Activated T-helper 1 cell treated with anti-CD3 and anti-CD28 coated beads, Interleukin-12 subunit alpha, Interleukin-12 subunit beta, Interleukin-2, Interleukin-4 antibody, amounts not matched to agents 30 ng/mL and 10 ng/mL and 1 ng/mL, durations not matched to agents 14 hours and 24 hours and 36 hours (primary cell): ENCODE data around the gene MSTN. TPM values are rescaled to one million over a fixed set of nuclear protein-coding genes. Genes with fewer than 3 reads are reported as not detected.
"Not testable (repeated sequence)": the region's sequence is repeated elsewhere in the genome, so short reads cannot be mapped to it uniquely, and the experiment has no call there.

Experiments
- DNase-seq: peaks from one replicate; pipeline ENCODE4 v3.0.0; 2021; ENCODE audit warnings: low spot score
- H3K27ac Mint-ChIP-seq: one replicate; pipeline ENCODE4 v1.8.0; 2021; ENCODE audit warnings: mild to moderate bottlenecking, mixed read lengths
- H3K27me3 Mint-ChIP-seq: one replicate; pipeline ENCODE4 v1.8.0; 2022; ENCODE audit warnings: mild to moderate bottlenecking, moderate library complexity, mixed read lengths; ENCODE audit not compliant: insufficient read depth
- H3K36me3 Mint-ChIP-seq: one replicate; pipeline ENCODE4 v1.8.0; 2021; ENCODE audit warnings: low read depth, mixed read lengths
- H3K4me1 Mint-ChIP-seq: one replicate; pipeline ENCODE4 v1.8.0; 2021; ENCODE audit warnings: low read depth, mixed read lengths
- H3K4me3 Mint-ChIP-seq: one replicate; pipeline ENCODE4 v1.8.0; 2021; ENCODE audit warnings: mild to moderate bottlenecking, moderate library complexity, mixed read lengths
- H3K9me3 Mint-ChIP-seq: one replicate; pipeline ENCODE4 v1.8.0; 2021; ENCODE audit warnings: mixed read lengths
- intact Hi-C: fragments of 100-400 bp; cut with micrococcal nuclease; formaldehyde crosslinking; loops from one replicate; pipeline ENCODE4 v1.15.1; 2024
- total RNA-seq: library from RNA; stranded (reverse); gene quantifications from 2 replicates; pipeline ENCODE4 v1.2.3, GENCODE V29; 2022

The MSTN gene
- total RNA-seq, 1 donor from 2014 or later, result not detected

DNA sequence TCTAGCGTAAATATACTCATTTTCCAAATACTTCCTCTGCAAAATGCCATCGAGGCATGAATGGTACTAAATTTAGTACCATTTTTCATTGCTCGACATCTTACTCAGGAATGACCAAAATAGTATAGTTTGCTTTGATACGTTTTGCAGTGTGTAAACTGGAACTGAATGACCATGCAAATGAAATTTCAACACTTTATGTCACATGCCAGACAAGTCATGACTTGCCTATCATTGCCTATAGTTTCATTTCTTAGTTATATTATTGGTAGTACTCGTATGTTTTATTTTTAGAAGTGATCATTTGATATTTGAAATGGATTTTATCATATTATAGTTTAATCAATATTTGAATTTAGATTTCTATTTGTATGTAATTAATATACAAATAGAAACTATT is 9.1 kb downstream of the MSTN start:
- Mint-ChIP-seq H3K36me3 (no peaks in the 10 kb centered on the region), H3K4me3 (no peak overlapping the region), H3K27ac (no peak overlapping the region), H3K27me3 (peaks cover 2% of the 10 kb centered on the region), H3K9me3 (no peaks in the 10 kb centered on the region), H3K4me1 (no peaks in the 10 kb centered on the region)
- DNase-seq, result no peak
- intact Hi-C loops, result no loop called here

DNA sequence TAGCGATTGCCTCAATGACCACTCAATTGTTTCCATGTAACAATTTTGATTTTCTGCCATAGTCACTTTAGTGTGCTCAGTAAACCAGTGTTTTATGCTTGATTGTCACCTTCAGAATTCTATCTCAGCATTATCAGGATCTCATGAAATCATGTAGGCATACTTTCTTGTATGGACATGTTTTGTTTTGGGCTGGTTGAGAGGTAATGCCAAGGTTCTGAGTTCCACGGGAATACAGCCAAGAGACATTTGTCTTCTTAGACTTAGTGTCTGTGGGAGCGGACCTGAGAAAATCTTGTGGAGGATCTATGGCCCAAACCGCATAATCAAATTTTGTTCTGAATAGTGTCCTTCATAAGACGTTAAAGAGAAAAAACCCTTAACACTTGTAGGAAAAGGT is 10.2 kb downstream of the MSTN start:
- intact Hi-C loops, result no loop called here
- no peak for DNase-seq
- Mint-ChIP-seq H3K27ac (no peak overlapping the region), H3K9me3 (no peaks in the 10 kb centered on the region), H3K4me3 (no peak overlapping the region), H3K4me1 (no peaks in the 10 kb centered on the region), H3K27me3 (peaks cover 2% of the 10 kb centered on the region), H3K36me3 (no peaks in the 10 kb centered on the region)

DNA sequence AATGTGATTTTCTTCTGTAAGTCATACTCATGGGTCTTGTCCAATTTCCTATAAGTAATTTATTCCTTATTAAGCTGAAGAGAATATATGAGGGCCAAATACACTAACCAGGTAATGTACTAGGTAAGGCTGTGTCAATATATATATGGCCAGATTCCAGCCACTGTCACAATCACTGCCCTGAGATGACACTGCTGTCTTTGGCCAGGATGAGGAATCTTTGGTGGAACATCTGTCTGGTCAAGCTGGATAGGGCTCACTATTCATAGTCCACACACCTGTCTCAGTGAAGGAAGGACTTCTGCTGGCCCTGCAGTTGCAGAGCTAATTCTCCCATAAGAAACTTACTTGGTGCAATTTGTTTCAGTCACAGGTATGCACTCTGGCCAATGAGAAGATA is 11.3 kb downstream of the MSTN start:
- H3K4me3 Mint-ChIP-seq, result no peak overlapping the region
- H3K9me3 Mint-ChIP-seq, result no peaks in the 10 kb centered on the region
- no peak overlapping the region for H3K27ac Mint-ChIP-seq
- DNase-seq, result no peak
- H3K4me1 Mint-ChIP-seq, result no peaks in the 10 kb centered on the region
- intact Hi-C loops, result no loop called here
- no peaks in the 10 kb centered on the region for H3K36me3 Mint-ChIP-seq
- peaks cover 2% of the 10 kb centered on the region for H3K27me3 Mint-ChIP-seq

DNA sequence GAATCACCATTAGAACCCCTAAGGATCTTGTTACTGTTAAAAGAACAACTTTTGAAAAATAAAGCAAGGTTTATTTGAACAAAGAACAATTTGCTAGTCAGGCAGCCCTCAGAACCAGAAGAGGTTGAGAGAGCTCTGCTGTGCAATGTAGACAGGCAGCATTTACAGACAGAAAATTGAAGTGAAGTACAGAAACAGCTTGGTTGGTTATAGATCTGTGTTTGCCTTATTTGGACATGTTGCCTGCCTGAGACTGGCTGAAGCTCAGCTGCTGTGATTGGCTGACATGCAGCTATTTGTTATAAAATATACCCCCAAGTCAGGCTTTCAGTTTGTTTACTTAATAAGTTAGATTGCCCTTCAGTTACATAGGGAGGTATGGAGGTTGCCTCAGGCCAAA is 12.5 kb downstream of the MSTN start:
- Mint-ChIP-seq H3K4me1 (no peaks in the 10 kb centered on the region), H3K4me3 (no peak overlapping the region), H3K27ac (no peak overlapping the region), H3K27me3 (peaks cover 2% of the 10 kb centered on the region), H3K36me3 (no peaks in the 10 kb centered on the region), H3K9me3 (no peaks in the 10 kb centered on the region)
- intact Hi-C loops, result no loop called here
- DNase-seq, result no peak

DNA sequence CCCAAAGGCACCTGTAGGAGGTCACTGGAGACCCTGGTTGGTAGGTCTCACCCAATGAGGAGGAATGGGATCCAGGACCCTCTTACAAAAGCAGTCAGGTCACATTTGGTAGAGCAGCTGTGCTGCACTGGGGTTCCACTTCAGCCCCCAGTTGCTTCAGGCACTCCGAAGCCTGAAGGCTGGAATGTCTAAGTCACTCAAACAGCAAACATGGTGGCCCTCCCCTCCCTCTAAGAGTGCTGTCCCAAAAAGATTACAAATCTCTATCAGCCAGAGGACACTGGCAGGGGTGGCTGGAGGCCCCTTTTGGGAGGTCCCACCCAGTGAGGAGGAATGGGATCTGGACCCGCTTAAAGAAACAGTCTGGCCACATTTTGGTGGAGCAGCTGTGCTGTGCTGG is 17.7 kb downstream of the MSTN start:
- H3K4me3 Mint-ChIP-seq, result no peak overlapping the region
- H3K36me3 Mint-ChIP-seq, result no peaks in the 10 kb centered on the region
- peaks cover 12% of the 10 kb centered on the region for H3K27me3 Mint-ChIP-seq
- H3K27ac Mint-ChIP-seq, result no peak overlapping the region
- no peaks in the 10 kb centered on the region for H3K9me3 Mint-ChIP-seq
- DNase-seq, result no peak
- no peaks in the 10 kb centered on the region for H3K4me1 Mint-ChIP-seq
- intact Hi-C loops, result no loop called here

DNA sequence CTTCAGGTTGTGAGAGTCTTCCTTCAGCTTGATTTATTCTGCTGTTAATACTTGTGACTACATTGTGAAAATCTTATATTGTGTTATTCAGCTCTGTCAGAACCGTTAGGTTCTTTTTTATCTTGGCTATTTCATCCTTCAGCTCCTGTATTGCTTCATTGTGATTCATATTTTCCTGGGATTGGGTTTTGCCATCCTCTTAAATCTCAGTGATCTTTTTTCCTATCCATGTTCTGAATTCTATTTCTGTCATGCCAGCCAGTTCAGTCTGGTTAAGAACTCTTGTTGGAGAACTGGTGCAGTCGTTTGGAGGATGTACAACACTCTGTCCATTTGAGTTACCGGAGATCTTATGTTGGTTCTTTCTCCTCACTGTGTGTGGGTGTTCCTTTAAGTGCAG is 19.1 kb downstream of the MSTN start:
- H3K9me3 Mint-ChIP-seq, result no peaks in the 10 kb centered on the region
- H3K27ac Mint-ChIP-seq, result no peak overlapping the region
- no peak overlapping the region for H3K4me3 Mint-ChIP-seq
- no peaks in the 10 kb centered on the region for H3K4me1 Mint-ChIP-seq
- intact Hi-C loops, result no loop called here
- H3K36me3 Mint-ChIP-seq, result no peaks in the 10 kb centered on the region
- H3K27me3 Mint-ChIP-seq, result peaks cover 13% of the 10 kb centered on the region
- no peak for DNase-seq

DNA sequence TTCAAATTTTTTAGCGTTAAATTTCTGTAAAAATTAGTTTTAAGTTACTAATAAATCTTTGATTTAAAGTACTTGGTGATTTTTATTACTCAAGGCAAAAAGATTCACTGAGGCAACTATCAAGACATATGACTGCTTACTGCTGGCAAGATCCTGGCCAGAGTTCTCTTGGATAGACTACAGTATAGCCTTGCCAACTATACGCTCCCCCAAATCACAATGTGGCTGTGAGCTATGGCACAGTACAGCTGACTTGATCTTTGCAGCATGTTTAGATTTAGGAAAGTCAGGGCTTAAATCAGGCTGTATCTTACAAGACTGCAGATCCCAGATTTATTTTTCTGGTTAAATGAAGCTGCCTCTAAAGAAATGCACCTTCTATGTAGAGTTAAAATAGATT is 26.5 kb downstream of the MSTN start:
- intact Hi-C loops, result no loop called here
- Mint-ChIP-seq H3K27me3 (peaks cover 8% of the 10 kb centered on the region), H3K4me3 (no peak overlapping the region), H3K4me1 (no peaks in the 10 kb centered on the region), H3K36me3 (no peaks in the 10 kb centered on the region), H3K27ac (no peak overlapping the region), H3K9me3 (no peaks in the 10 kb centered on the region)
- DNase-seq, result no peak

DNA sequence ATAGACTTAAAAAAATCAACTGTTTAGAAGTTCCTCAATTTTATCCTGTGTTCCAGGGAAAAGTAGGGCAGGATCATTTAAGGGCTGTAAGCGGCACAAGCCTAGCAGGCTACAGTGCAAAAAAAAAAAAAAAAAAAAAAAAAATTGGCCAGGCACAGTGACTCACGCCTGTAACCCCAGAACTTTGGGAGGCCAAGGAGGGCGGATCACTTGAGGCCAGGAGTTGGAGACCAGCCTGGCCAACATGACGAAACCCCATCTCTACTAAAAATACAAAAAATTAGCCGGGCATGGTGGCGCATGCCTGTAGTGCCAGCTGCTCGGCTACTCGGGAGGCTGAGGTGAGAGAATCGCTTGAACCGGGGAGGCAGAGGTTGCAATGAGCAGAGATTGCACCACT is 28.1 kb downstream of the MSTN start:
- H3K36me3 Mint-ChIP-seq, intact Hi-C loops, H3K4me1 Mint-ChIP-seq, DNase-seq, H3K27me3 Mint-ChIP-seq, H3K27ac Mint-ChIP-seq, H3K4me3 Mint-ChIP-seq, H3K9me3 Mint-ChIP-seq: not testable (repeated sequence)

DNA sequence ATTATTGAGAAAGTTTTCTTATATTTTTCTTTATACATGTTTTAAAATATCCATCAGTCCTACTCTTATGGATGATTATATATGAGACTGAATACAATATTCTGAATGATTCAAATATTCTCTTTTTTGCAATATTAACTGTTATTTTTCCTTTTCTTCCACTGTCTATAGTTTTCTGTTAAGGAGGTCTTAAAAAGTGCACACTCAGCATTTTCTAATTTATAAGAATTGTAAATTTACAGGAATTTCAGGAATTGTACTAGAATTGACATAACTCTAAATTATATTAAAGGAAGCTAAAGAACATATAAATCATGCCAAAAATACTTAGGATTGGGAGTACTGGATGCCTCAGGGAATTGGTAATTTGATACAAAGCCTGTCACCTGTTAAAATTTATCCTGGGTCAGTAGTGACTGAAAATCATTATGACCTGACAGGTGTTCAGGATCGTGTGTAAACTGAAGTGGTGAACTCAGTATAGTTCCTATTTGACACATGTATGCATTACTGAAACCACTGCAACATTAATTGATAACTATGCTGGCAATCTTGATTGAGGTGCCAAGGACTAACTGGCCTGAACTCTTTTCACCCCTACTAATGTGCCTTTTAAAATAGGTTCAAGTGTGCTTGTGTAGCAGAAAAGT is 30.4 kb downstream of the MSTN start:
- no peak for DNase-seq
- intact Hi-C loops, result no loop called here
- Mint-ChIP-seq H3K9me3 (no peaks in the 10 kb centered on the region), H3K4me1 (no peaks in the 10 kb centered on the region), H3K27ac (no peak overlapping the region), H3K27me3 (peaks cover 2% of the 10 kb centered on the region), H3K36me3 (no peaks in the 10 kb centered on the region), H3K4me3 (no peak overlapping the region)

DNA sequence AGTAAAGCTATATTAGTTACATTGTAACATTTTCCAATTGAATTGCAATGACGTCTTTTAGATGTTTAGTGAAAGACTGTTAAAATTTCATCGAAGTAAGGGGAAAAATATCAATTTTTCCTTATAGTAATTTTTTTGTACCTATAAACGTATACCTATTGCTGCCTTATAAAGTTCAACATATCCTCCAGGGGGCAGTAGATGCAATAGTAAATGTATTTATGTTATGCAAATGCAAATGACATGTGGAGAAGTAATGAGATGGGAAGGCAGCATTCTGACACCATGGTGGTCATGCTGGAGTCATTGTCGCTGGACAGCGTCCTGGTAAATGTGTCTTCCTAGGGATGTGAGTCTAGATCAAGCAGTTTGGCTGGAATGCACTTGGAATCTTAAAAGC is 38.7 kb downstream of the MSTN start:
- no peak for DNase-seq
- Mint-ChIP-seq H3K27me3 (peaks cover 13% of the 10 kb centered on the region), H3K4me3 (no peak overlapping the region), H3K36me3 (no peaks in the 10 kb centered on the region), H3K9me3 (no peaks in the 10 kb centered on the region), H3K4me1 (no peaks in the 10 kb centered on the region), H3K27ac (no peak overlapping the region)
- intact Hi-C loops, result loop anchor here (5.0 kb wide), 1 partner anchor 778 kb away; no protein-coding TSS in a partner anchor

DNA sequence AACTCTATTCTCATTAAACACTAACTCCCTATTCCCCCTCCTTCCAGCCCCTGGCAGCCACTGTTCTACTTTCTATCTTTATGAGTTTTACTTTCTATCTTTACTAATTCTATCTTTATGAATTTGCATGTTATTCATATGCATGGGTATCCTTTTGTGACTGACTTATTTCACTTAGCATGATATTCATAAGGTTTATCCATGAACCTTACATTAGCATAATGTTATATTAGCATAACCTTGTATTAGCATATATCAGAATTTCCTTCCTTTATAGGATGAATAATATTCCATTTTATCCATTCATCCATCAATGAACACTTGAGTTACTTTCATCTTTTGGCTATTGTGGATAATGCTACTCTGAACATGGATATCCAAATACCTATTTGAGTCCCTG is 41.8 kb downstream of the MSTN start:
- Mint-ChIP-seq H3K27ac (no peak overlapping the region), H3K36me3 (no peaks in the 10 kb centered on the region), H3K27me3 (peaks cover 15% of the 10 kb centered on the region), H3K4me1 (no peaks in the 10 kb centered on the region), H3K4me3 (no peak overlapping the region), H3K9me3 (peaks cover 19% of the 10 kb centered on the region)
- no peak for DNase-seq
- intact Hi-C loops, result loop anchor here (5.0 kb wide), 1 partner anchor 782 kb away; no protein-coding TSS in a partner anchor

DNA sequence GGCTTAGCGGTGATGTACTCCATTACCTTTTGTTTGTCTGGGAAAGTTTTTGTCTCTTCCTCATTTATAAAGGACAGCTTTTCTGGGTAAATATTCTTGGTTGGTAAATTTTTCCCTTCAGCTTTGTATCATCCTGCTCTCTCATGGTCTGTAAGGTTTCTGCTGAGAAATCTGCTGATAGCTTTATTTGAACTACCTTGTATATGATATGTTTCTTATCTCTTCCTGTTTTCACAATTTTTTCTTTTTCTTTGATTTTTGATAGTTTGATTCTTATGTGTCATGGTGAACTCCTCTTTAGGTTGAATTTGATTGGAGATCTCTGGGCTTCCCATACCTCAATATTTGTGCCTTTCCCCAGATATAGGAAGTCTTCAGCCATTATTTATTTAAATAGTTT is 44.7 kb downstream of the MSTN start:
- Mint-ChIP-seq H3K4me1 (no peaks in the 10 kb centered on the region), H3K4me3 (no peak overlapping the region), H3K36me3 (no peaks in the 10 kb centered on the region), H3K9me3 (peaks cover 26% of the 10 kb centered on the region), H3K27me3 (peaks cover 15% of the 10 kb centered on the region), H3K27ac (no peak overlapping the region)
- intact Hi-C loops, result no loop called here
- no peak for DNase-seq

DNA sequence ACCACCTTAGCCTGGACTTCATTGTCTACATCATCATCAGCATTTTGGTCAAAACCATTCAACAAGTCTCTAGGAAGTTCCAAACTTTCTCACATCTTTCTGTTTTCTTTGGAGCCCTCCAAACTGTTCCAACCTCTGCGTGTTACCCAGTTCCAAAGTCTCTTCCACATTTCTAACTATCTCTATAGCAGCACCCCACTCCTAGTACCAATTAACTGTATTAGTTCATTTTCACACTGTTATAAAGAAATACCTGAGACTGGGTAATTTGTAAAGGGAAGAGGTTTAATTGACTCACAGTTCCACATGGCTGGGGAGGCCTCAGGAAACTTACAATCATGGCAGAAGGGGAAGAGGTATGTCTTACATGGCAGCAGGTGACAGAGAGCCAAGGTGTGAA is 46.6 kb downstream of the MSTN start:
- H3K36me3 Mint-ChIP-seq, intact Hi-C loops, H3K27ac Mint-ChIP-seq, DNase-seq, H3K4me3 Mint-ChIP-seq, H3K4me1 Mint-ChIP-seq: not testable (repeated sequence)
- Mint-ChIP-seq H3K9me3 (peaks cover 26% of the 10 kb centered on the region), H3K27me3 (peaks cover 10% of the 10 kb centered on the region)
